K562 (cell line): Measurements from ENCODE around the gene STX1A. TPM values are rescaled to one million over a fixed set of nuclear protein-coding genes. Genes with fewer than 3 reads are reported as not detected.

Source experiments
- ARID4B ChIP-seq: sonication (generic); formaldehyde crosslinking; IDR thresholded peaks from 2 replicates; pipeline ENCODE4 v1.8.0; 2022; ENCODE audit warnings: mild to moderate bottlenecking, missing genetic modification reagents
- ATF1 ChIP-seq, 2 experiments: fragments of 450-650 bp in 1 of 2; IDR thresholded peaks; 2 replicates each; pipeline ENCODE4 v1.6.1; 2016; ENCODE audit warnings: missing compliant biosample characterization in 1 of 2, missing genetic modification characterization in 1 of 2
- C11orf30 ChIP-seq: fragments of 450-650 bp; IDR thresholded peaks from 2 replicates; pipeline ENCODE4 v1.6.1; 2016; ENCODE audit warnings: low read depth, mild to moderate bottlenecking
- CBX5 ChIP-seq: IDR thresholded peaks from 2 replicates; pipeline ENCODE4 v1.6.1; 2014; ENCODE audit warnings: low read depth, borderline replicate concordance
- CSDE1 ChIP-seq, 2 experiments: fragments of 450-650 bp; IDR thresholded peaks; 2 replicates each; pipeline ENCODE4 v1.6.1; 2016; ENCODE audit warnings: mild to moderate bottlenecking in 1 of 2
- E2F1 ChIP-seq: sonication (generic); formaldehyde crosslinking; IDR thresholded peaks from 2 replicates; pipeline ENCODE4 v1.8.1; 2023; ENCODE audit warnings: mild to moderate bottlenecking, missing genetic modification reagents, moderate library complexity
- E2F3 ChIP-seq: fragments of 250-450 bp; sonication (Bioruptor Pico); IDR thresholded peaks from 2 replicates; pipeline ENCODE4 v1.4.0; 2020; ENCODE audit warnings: mild to moderate bottlenecking
- KDM5B ChIP-seq: fragments of 200-600 bp; sonication (generic); IDR thresholded peaks from 2 replicates; pipeline ENCODE4 v1.6.1; 2012; ENCODE audit warnings: low read depth, mild to moderate bottlenecking, moderate library complexity, low read length, control low read depth, inconsistent platforms; ENCODE audit not compliant: insufficient replicate concordance
- MTA3 ChIP-seq: fragments of 450-650 bp; formaldehyde crosslinking; IDR thresholded peaks from 2 replicates; pipeline ENCODE4 v1.6.1; 2017; ENCODE audit warnings: mild to moderate bottlenecking, borderline replicate concordance
- NEUROD1 ChIP-seq: fragments of 150-350 bp; IDR thresholded peaks from 2 replicates; pipeline ENCODE4 v1.6.1; 2014; ENCODE audit warnings: borderline replicate concordance, low read length, low read depth; ENCODE audit not compliant: partially characterized antibody
- NFE2 ChIP-seq: IDR thresholded peaks from 2 replicates; pipeline ENCODE4 v1.6.1; 2014; ENCODE audit warnings: antibody characterized with exemption, low read depth
- PHB ChIP-seq: fragments of 250-450 bp; sonication (Bioruptor Pico); IDR thresholded peaks from 2 replicates; pipeline ENCODE4 v1.5.0; 2021
- POLR3G ChIP-seq: IDR thresholded peaks from 2 replicates; pipeline ENCODE4 v1.6.1; 2011; ENCODE audit not compliant: insufficient read length, insufficient replicate concordance; ENCODE audit errors: extremely low read depth
- RBM22 ChIP-seq: fragments of 200-400 bp; formaldehyde crosslinking; IDR thresholded peaks from 2 replicates; pipeline ENCODE4 v1.6.1; 2018; ENCODE audit warnings: low read length, low read depth; ENCODE audit not compliant: poor library complexity, severe bottlenecking
- ZBTB43 ChIP-seq: sonication (generic); formaldehyde crosslinking; IDR thresholded peaks from 2 replicates; pipeline ENCODE4 v1.8.0; 2023; ENCODE audit warnings: mild to moderate bottlenecking, missing genetic modification reagents
- ZNF23 ChIP-seq: fragments of 250-450 bp; sonication (Bioruptor Pico); IDR thresholded peaks from 2 replicates; pipeline ENCODE4 v1.4.0; 2020; ENCODE audit warnings: mild to moderate bottlenecking
- ZNF740 ChIP-seq, 3 experiments: fragments of 200-800 bp in 1 of 3; sonication (Bioruptor generic) in 1 of 3; sonication (generic) in 1 of 3; formaldehyde crosslinking in 1 of 3; IDR thresholded peaks; 2 replicates each; pipeline versions ENCODE4 v1.6.1 to v1.8.0; 2016 to 2022; ENCODE audit warnings: mild to moderate bottlenecking in 2 of 3, missing compliant biosample characterization in 2 of 3, missing genetic modification characterization in 2 of 3, missing genetic modification reagents in 1 of 3
- polyA plus RNA-seq, 8 experiments: library from polyadenylated mRNA; depleted of rRNA in 4 of 8; stranded (reverse) in 5 of 8; unstranded in 3 of 8; fragments of >200 nt; fragmentation: Nextera tagmentation in 2 of 8; fragmentation: Illumina TruSeq in 1 of 8; extraction: Ambion mirVana in 2 of 8; extraction: Trizol in 1 of 8; gene quantifications; 2 replicates each; pipeline versions ENCODE4 v1.2.1 to v1.2.3, GENCODE V29; 2011 to 2014; ENCODE audit warnings: inconsistent platforms in 1 of 8, missing spikeins in 1 of 8
- total RNA-seq, 7 experiments: library from RNA; depleted of rRNA in 6 of 7; stranded (reverse); fragments of >200 nt in 6 of 7; fragmentation: Illumina TruSeq in 2 of 7; extraction: Trizol in 2 of 7; gene quantifications; 2 replicates each; pipeline versions ENCODE4 v1.2.1 to v1.2.3, GENCODE V29; 2011 to 2021; ENCODE audit warnings: low replicate concordance in 1 of 7

Gene STX1A
- total and polyA plus RNA-seq, 9 of the 15 experiments (the other 6 are each of a cell fraction or from before 2014, with no cell fraction given), result 0.04 to 15.1 (median 6.3) TPM

- peak; percentile 81; the same call in 1 of the 2 replicates for TF ChIP-seq ARID4B
- TF ChIP-seq CSDE1 (IDR thresholded peaks at IDR 0.05), result peak in 1 of 2 experiments; percentile 74; a peak in 2 of 4 replicates
- 0 out of 2 replicates have a peak, but pooled peaks have one; percentile 21 for TF ChIP-seq NFE2
- TF ChIP-seq POLR3G, result no peak
- TF ChIP-seq KDM5B, result peak; percentile 94
- TF ChIP-seq ZNF23 (CRISPR knock-in tag), result no peak
- TF ChIP-seq E2F1 (CRISPR knock-in tag), result 0 out of 2 replicates have a peak, but pooled peaks have one; percentile 70
- TF ChIP-seq ZNF740 (CRISPR knock-in tag; IDR thresholded peaks at IDR 0.05), result peak; percentile 94
- TF ChIP-seq ZNF740 (tag; IDR thresholded peaks at IDR 0.05), result peak in 1 of 2 experiments; percentile 87; a peak in 2 of 4 replicates
- TF ChIP-seq PHB (CRISPR knock-in tag), result 0 out of 2 replicates have a peak, but pooled peaks have one; percentile 57
- TF ChIP-seq C11orf30, result peak; percentile 99
- TF ChIP-seq RBM22, result peak; percentile 42
- TF ChIP-seq CBX5, result no peak
- peak; percentile 65; the same call in 1 of the 2 replicates for TF ChIP-seq E2F3 (CRISPR knock-in tag)
- peak; percentile 70 for TF ChIP-seq NEUROD1
- TF ChIP-seq ATF1 (CRISPR knock-in tag; IDR thresholded peaks at IDR 0.05), result peak; percentile 92
- peak; percentile 99 for TF ChIP-seq ATF1 (tag; IDR thresholded peaks at IDR 0.05)
- no peak for TF ChIP-seq ZBTB43 (CRISPR knock-in tag)
- TF ChIP-seq MTA3, result peak; percentile 46; the same call in 1 of the 2 replicates
These were observed 36.2 kb downstream of the STX1A start, which contains the start of the genes BUD23 and DNAJC30 (continued) for GRCh38 chr7:73683056-73683787.
